Activated B cell treated with CpG ODN at 0.5 μM for 24 hours (primary cell): Measurements from ENCODE around the gene XPR1. TPM values are rescaled to one million over a fixed set of nuclear protein-coding genes. Genes with fewer than 3 reads are reported as not detected.

ENCODE experiments used
- ATAC-seq: fragments of 200-7000 bp; cut with Tn5 transposase; one replicate; pipeline ENCODE4 v1.10.0; 2021; ENCODE audit warnings: low read depth, mild to moderate bottlenecking, moderate library complexity
- CTCF ChIA-PET: fragments of 350-600 bp; sonication (Branson Sonifier 250); formaldehyde crosslinking; loops from one replicate; lab custom pipeline; 2021; ENCODE audit warnings: antibody characterized with exemption; lab: Charles Lee
- POLR2A ChIA-PET: fragments of 350-600 bp; sonication (Branson Sonifier 250); formaldehyde crosslinking; loops from one replicate; lab custom pipeline; 2021; ENCODE audit warnings: antibody characterized with exemption; lab: Charles Lee
- DNase-seq: peaks from one replicate; pipeline ENCODE4 v3.0.0; 2022
- H3K27ac Mint-ChIP-seq: one replicate; pipeline ENCODE4 v1.8.0; 2020; ENCODE audit warnings: mixed read lengths
- H3K27me3 Mint-ChIP-seq: one replicate; pipeline ENCODE4 v1.8.0; 2021; ENCODE audit warnings: mixed read lengths
- H3K36me3 Mint-ChIP-seq: one replicate; pipeline ENCODE4 v1.8.0; 2021; ENCODE audit warnings: low read depth, mixed read lengths
- H3K4me1 Mint-ChIP-seq: one replicate; pipeline ENCODE4 v1.8.0; 2021; ENCODE audit warnings: mixed read lengths
- H3K4me3 Mint-ChIP-seq: one replicate; pipeline ENCODE4 v1.8.0; 2020; ENCODE audit warnings: mild to moderate bottlenecking, mixed read lengths
- H3K9me3 Mint-ChIP-seq: one replicate; pipeline ENCODE4 v1.8.0; 2020; ENCODE audit warnings: mixed read lengths
- CTCF ChIP-seq: fragments of 200-600 bp; IDR thresholded peaks from one replicate; pipeline ENCODE4 v1.8.0; 2022; ENCODE audit warnings: antibody characterized with exemption, mild to moderate bottlenecking
- intact Hi-C: fragments of 100-400 bp; cut with micrococcal nuclease; formaldehyde crosslinking; loops from one replicate; pipeline ENCODE4 v1.15.1; 2024
- total RNA-seq: library from RNA; stranded (reverse); gene quantifications from 2 replicates; pipeline ENCODE4 v1.2.3, GENCODE V29; 2022

The XPR1 gene
- total RNA-seq, 1 donor from 2014 or later = 20.4 TPM

GRCh38 chr1:180927348-180927747 is 295.5 kb downstream of the XPR1 start:
- H3K4me3 Mint-ChIP-seq = no peak overlapping the region
- no peaks in the 10 kb centered on the region for H3K36me3 Mint-ChIP-seq
- intact Hi-C loops = no loop called here
- POLR2A ChIA-PET = no interaction called here
- TF ChIP-seq CTCF = no peak
- ATAC-seq (no peak), DNase-seq (no peak)
- peaks cover 8% of the 10 kb centered on the region for H3K27me3 Mint-ChIP-seq
- peaks cover 8% of the 10 kb centered on the region for H3K4me1 Mint-ChIP-seq
- H3K27ac Mint-ChIP-seq = no peak overlapping the region
- H3K9me3 Mint-ChIP-seq = no peaks in the 10 kb centered on the region
- CTCF ChIA-PET = no interaction called here

DNA sequence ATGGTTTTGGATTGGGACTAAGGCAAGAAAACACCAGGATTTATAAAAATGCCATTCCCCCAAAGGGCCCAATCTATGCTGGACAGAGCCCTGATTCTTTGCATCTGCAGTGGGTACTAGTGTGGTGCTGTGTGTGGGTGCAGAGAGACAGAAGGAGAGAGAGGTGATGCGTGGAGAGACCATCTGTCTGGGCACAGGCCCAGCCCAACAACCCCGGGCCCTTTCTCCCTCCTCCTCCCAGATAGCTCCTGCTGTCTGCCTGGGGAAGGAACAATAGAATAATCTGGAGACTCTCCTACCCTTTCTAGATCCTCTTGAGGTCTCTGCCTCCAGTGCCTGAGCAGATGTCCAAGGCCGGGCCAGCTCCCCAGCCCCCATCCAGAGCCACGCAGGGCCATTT is 296.0 kb downstream of the XPR1 start:
- ATAC-seq = no peak
- no peaks in the 10 kb centered on the region for H3K9me3 Mint-ChIP-seq
- H3K4me1 Mint-ChIP-seq = peaks cover 8% of the 10 kb centered on the region
- H3K4me3 Mint-ChIP-seq = no peak overlapping the region
- H3K36me3 Mint-ChIP-seq = no peaks in the 10 kb centered on the region
- DNase-seq = no peak
- POLR2A ChIA-PET = no interaction called here
- TF ChIP-seq CTCF = no peak
- CTCF ChIA-PET = no interaction called here
- intact Hi-C loops = no loop called here
- peaks cover 8% of the 10 kb centered on the region for H3K27me3 Mint-ChIP-seq
- H3K27ac Mint-ChIP-seq = no peak overlapping the region

DNA sequence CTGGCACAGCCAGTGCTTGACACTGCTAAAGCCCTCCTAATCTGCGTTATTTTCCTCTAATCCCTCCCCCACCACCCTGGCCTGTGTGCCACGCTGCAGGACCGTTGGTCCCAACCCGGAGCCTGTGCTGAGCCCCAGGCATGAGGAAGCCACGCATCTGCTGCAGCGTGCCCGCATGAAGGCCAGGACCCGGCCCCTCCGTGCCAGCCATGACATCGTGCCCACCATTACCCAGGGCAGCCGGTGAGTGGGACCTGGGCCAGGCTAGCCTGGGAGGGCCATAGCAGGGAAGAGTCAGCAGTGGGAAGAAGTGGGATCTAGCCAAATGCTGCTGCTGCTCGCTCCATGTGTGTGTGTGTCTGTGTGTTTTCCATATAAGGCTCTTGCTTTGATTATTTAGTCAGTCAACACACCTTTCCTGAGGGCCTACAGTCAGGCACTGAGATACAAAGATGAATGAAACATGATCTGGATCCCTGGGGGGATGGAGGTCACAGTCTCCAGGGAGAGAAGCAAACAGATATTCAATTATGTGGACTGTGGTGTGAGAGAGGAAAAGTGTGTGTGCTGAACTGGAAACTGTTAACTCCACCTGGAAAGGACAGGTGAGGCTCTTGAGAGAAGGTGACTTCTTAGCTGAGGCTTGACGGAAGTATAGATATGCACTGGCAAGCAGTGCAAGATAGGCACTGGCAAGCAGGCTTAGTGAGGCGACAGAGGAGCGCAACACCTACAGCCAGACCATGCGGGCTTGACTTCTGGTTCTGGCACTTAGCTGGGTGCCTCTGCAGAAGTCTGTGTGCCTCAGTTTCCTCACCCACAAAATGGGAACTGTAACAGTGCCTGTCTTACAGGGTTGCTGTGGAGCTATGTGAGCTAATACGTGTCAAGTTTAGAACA is 296.8 kb downstream of the XPR1 start:
- intact Hi-C loops = no loop called here
- Mint-ChIP-seq H3K36me3 (no peaks in the 10 kb centered on the region), H3K4me3 (no peak overlapping the region), H3K4me1 (peaks cover 8% of the 10 kb centered on the region), H3K27me3 (peaks cover 8% of the 10 kb centered on the region), H3K9me3 (no peaks in the 10 kb centered on the region), H3K27ac (no peak overlapping the region)
- CTCF ChIA-PET = no interaction called here
- DNase-seq (no peak), ATAC-seq (no peak)
- no peak for TF ChIP-seq CTCF
- POLR2A ChIA-PET = no interaction called here

DNA sequence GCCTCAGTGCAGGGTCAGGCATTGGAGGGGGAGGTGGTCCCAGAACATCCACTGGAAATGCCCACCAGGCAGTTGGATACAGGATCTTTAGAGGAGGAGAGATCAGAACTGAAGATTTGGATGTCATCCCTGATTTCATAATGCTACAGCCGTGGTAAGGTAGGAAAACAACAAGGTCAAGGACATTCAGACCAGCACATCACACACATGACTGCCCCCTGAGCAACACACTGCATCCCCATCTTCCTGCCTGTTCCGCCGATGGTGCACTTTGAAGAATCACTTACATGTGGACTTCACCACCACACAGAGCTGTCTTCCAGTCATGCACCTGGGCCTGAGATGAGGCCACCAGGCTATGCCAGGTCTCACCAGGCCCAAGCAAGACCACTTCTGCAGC is 297.6 kb downstream of the XPR1 start:
- H3K4me1 Mint-ChIP-seq = peaks cover 10% of the 10 kb centered on the region
- no peak overlapping the region for H3K4me3 Mint-ChIP-seq
- H3K9me3 Mint-ChIP-seq = no peaks in the 10 kb centered on the region
- ATAC-seq = no peak
- peaks cover 3% of the 10 kb centered on the region for H3K27me3 Mint-ChIP-seq
- H3K27ac Mint-ChIP-seq = no peak overlapping the region
- POLR2A ChIA-PET = no interaction called here
- CTCF ChIA-PET = no interaction called here
- no peak for TF ChIP-seq CTCF
- no peak for DNase-seq
- H3K36me3 Mint-ChIP-seq = no peaks in the 10 kb centered on the region
- intact Hi-C loops = no loop called here

DNA sequence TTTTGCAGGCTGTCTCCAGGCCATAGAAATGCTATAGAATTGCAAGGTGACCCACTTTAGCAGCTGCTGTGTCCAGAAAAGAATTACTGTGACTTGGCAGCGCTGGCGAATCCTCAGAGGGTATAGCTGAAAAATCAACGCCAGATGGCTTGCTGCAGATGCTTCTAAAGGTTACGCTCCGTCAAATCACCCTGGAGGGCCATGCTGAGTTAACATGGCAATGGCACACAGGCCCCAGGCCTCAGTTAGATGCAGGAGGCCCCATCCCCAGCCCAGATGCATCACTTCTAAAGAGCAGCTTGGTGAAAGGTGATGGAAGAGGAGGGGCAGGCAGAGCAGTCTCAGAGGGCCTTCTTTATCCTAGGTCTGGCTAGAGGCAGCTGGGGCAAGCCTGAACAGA is 298.9 kb downstream of the XPR1 start:
- no peak overlapping the region for H3K4me3 Mint-ChIP-seq
- intact Hi-C loops = no loop called here
- H3K9me3 Mint-ChIP-seq = no peaks in the 10 kb centered on the region
- ATAC-seq (no peak), DNase-seq (no peak)
- no peak for TF ChIP-seq CTCF
- H3K4me1 Mint-ChIP-seq = peaks cover 18% of the 10 kb centered on the region
- H3K36me3 Mint-ChIP-seq = no peaks in the 10 kb centered on the region
- no peaks in the 10 kb centered on the region for H3K27me3 Mint-ChIP-seq
- ChIA-PET CTCF (no interaction called here), POLR2A (no interaction called here)
- no peak overlapping the region for H3K27ac Mint-ChIP-seq
